GM21619 (cell line): ENCODE results near the gene TMEFF2.

ENCODE experiments used
- ATAC-seq: cut with Tn5 transposase; IDR thresholded peaks from one replicate; pipeline ENCODE4 v1.9.1; 2021; ENCODE audit not compliant: unreplicated experiment

The TMEFF2 gene

DNA sequence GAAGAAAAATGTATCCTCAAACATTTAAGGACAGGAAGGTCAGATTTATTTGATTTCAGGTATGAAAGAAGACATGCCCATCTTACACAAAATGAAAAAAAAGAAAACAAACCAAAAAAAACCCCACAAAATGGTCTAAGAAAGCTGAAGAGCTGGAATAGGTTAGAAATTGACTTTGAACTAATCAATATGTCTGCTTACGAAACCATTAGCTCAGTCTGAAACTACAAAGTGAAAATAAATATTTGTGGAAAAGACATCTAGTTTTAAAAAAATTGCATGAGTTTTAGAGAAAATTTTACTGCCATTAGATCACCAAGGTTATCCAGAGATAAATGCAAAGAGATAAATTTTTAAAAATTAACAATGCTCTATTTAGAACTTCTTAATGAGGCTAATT lies 125.3 kb downstream of the TMEFF2 start:
- no peak for ATAC-seq

DNA sequence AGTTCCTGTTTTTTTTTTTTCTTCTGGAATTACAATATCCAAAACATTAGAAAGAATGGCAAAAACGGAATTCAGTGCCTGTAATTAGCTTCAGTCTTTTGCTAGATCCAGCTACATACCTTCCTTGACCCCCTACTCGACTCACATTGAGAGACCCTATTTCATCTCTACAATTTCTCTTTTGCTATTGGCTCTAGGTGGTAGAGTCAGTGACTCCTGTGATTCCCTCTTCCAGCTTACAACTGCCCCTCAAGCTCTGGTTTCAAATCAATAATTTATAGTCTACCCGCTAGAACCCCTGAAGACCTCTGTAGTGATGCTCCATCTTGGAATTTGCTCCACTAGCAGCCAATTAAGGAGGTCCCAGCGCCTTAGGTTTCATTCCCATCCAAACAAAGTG lies 125.8 kb downstream of the TMEFF2 start:
- ATAC-seq = no peak

DNA sequence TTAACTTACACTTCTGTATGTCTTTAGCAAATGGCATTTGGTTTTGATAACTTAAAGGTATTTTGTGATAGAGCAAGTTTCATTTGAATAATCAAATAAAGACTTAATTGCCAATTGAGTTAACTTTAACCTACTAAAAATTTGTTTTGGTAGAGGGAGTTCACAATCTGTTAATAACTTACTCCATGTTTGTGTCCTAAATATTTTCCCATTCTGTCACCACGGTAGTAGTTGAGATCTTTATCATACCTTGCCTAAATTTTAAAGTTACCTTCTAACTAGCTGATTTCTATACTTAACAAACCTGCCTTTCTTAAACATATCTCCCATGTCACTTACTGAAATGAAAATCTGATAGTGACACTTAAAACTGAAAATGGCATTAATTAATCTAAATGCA lies 127.1 kb downstream of the TMEFF2 start:
- ATAC-seq = no peak

GRCh38 chr2:192064459-192064858 lies 130.3 kb downstream of the TMEFF2 start:
- ATAC-seq = no peak

GRCh38 chr2:192060161-192060560 lies 134.6 kb downstream of the TMEFF2 start:
- no peak for ATAC-seq

DNA sequence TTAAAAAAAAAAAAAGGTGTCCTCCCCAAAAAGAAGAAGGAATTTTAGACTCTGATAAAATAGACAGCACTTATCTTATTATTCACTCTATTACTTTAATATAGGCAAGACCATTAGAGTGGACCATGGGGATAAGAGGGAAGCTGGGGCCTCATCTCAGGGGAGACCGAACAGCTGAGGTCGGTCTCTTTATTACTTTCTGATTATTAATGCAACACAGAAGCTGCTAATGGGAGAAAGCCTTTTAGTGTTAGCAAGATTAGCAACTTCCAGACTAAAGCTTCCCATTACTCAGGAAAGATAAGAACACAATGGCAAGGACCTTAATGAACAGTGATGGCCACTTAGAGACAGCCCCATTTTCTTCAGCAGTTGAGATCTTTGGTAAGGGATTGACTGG lies 135.5 kb downstream of the TMEFF2 start:
- ATAC-seq = no peak

DNA sequence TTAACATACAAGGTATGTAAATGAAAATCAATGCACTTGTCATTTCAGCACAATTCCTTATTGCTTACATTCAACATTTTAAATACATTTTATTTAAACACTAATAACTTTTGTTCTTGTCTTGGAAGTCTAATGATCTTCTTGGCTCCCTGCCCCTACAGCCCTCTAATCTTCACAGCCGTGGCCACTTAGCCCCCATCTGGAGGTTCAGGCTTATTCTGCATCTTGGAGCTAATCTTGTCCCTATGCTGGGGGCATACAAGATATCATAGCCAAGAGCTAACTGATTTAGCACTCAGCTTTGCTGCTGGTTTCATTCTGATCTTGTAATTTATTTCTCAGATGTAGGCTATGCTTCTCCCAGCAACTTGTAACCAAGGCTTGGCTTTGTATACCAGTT lies 140.8 kb downstream of the TMEFF2 start:
- no peak for ATAC-seq

DNA sequence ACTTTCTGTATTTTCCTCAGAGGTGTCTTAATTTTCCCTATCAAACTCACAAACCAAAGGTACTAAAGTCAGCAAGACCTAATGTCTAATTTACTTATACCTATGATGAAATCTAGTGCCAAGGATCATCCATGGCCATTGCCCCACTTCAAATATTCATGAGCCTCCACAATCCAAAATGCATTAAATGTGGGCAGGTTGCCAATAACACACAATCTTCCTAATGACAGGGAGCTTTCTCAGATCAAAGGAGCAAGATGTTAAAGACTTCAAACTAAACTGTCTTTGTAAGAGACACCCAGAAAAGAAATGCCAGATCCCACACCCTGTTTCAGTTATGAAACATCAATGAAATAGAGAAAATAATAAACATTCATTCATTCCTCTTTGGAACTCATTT lies 143.2 kb downstream of the TMEFF2 start:
- ATAC-seq = no peak

DNA sequence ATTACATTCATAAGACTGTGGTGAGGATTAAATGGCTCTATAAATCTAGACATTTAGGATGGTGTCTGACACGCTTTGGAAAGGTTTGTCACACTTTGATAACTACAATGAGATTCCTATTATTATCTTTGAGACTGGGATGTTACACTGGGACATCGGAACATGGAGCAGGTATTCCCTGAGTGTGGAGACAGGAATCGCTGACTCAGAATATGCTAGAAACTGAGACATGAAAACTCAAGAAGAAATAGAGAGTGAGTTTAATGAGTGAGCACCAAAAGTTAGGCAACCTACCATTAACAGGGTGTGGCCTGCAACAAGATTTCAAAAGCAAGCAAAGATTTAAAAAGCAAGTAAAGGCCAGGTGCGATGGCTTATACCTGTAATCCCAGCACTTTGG lies 145.4 kb downstream of the TMEFF2 start:
- no peak for ATAC-seq

DNA sequence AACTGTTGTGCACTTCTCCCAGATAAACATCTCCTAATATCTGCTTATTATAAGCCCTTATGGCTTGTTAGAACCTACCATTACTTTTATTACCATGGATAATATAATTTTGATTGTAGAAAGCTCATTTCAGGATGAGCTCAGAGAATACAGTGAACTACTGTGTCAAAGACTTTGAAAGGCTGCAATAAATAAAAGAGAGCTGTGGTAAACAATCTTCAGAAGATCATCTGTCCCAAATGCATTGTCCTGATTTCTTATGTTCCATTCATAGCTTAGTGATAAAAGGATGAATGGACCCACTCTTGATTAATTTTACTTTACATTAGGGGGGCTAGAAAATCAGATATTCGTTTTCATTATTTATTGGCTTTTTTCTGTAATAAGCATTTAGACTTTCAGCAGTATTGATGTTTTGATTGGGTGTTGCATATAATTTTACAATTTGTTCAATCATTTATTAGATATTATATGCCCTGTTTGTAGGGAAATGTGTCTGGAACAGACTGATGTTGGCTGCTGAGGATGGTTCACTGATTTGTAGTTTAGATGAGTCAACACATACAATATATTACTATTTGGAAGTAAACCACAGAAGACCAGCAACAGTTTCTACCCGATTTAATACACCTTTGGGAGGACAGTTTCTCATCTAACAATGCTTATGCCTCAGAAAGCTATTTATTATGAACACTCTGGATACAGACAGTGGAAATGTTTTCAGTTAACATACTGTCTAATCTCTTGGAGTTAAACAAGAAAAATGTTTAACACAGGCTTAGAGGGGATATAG lies 147.2 kb downstream of the TMEFF2 start:
- no peak for ATAC-seq

- ATAC-seq = no peak
Observed at GRCh38 chr2:192044496-192044895, 150.2 kb downstream of the TMEFF2 start.

DNA sequence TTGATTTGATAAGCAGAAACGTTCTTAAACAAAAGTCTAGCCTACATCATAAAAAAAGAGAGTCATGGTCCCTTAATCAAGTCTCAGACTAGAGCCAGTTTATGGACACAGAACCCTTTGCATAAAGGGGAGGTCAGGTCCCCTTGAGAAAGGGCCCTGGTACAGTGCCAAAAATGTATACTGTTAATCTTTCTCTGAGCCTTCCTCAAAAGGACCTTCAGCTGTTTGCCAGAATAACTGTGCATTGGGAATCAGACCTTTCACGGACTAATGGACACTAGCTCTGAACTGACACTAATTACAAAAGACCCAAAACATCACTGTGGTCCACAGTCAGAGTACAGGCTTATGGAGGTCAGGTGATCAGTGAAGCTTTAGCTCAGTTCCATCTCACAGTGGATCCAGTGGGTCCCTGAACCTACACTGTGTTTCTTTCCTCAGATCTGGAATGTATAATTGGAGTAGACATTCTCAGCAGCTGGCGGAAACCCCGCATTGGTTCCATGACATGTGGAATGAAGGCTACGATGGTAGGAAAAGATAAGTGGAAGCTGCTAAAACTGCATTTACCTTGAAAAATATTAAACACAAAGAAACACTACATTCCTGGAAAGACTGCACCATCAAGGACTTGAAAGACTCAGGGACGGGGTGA lies 151.4 kb downstream of the TMEFF2 start:
- no peak for ATAC-seq

DNA sequence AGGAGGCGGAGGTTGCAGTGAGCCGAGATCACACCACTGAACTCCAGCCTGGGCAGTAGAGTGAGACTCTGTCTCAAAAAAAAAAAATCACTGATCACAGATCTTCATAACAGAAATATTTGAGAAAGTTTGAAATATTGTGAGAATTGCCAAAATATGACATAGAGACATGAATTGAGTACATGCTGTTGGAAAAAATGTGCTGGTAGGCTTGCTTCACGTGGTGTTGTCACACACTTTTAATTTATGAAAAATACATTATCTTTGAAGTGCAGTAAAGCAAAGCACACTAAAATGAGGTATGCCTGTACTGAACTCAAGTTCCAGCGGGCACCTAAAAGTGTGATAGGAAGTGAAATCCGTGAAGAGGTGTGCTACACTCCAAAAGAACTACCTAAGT lies 152.6 kb downstream of the TMEFF2 start:
- no peak for ATAC-seq

GRCh38 chr2:192038110-192038509 lies 156.6 kb downstream of the TMEFF2 start:
- no peak for ATAC-seq

- no peak for ATAC-seq
Observed at GRCh38 chr2:192035731-192036442, 158.8 kb downstream of the TMEFF2 start.

GRCh38 chr2:192030856-192031255 lies 163.9 kb downstream of the TMEFF2 start:
- no peak for ATAC-seq

DNA sequence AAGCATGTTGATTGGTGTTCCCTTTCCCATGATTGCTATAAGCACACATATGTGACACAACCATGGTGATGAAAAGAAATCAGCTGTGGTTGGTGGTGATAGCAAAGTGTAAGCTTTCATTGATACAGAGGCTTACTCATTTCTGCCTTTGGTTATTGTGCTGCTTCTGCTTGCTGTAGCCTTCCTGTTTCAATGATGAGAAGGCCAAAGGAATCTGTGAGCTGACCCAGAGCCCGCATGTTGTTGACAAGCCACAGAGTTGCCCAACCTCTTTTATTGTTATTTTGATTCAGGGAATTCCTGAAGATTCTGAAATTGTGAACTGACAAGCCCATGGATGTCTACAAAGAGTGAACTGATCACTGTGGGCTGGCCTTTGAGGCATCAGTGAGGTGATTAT lies 164.4 kb downstream of the TMEFF2 start:
- ATAC-seq = peak; percentile 76

DNA sequence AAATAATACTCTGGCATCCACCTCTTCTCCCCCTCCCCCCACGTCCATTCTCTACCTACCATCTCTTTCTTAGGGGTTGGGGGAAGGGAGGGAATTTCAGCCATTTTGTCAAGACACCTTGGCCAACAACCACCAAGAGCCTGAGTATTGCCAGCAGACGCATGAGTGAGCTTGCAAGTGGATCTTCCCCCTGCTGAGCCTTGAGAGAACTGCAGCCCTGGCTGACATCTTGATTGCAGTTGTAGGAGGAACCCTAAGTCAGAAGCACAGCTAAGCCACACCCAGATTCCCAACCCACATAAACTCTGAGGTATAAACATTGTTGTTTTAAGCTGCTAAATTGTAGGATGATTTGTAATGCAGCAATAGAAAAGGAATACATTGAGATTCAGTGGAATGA lies 165.6 kb downstream of the TMEFF2 start:
- ATAC-seq = peak; percentile 46

DNA sequence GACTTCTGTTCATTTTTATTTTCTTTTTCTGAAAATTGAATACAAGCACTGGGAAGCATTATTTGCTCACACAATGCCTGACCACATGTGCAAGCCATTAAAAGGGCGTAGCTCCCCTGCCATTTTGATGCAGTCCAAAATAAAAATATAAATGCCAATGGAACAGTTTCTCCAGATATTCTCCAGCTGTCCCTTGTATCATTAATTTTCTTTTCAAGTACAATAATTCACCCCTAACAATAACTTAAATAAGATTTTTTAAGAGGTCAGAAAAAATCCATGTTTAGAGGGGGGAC lies 168.0 kb downstream of the TMEFF2 start:
- no peak for ATAC-seq

- ATAC-seq = no peak
Observed at GRCh38 chr2:192026059-192026824, 168.5 kb downstream of the TMEFF2 start.

DNA sequence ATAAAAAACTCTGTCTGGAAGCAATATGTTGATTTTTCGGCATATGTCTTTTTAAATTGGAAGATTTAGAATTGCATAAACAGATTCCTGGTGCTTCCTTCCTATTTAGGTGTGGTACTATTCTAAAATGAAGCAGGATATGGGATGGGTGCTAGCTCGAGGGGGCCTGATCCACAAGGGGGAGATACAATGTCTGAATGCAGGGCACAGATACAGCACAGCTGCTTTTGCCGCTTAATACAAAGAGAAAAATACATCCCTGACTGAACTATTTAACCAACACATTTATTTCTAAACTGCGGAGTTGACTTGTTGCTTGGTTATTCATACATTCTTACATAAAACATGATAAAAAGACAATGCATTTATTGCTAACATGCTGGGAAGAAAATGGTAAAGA lies 169.1 kb downstream of the TMEFF2 start:
- ATAC-seq = no peak

DNA sequence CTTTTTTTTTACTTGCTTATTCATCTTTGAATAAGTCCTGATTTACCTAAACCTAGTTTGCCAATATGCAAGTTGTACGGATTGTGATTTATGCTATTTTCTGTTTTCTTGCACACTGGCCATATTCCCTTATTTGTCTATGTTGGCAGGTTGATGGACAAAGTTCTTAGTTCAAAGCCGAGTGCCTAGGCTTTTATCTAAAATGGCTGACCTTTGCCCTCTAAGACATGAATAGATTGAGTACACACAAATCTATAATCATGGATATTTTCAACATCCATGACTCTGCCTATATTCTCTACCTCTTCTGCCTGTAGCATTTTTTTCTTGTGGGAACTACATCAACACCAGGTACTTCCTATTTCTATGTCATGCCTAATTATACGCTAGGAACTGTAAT lies 171.7 kb downstream of the TMEFF2 start:
- ATAC-seq = no peak
